ENCODE data around the gene NTS. TPM values are rescaled to one million over a fixed set of nuclear protein-coding genes. Genes with fewer than 3 reads are reported as not detected.

The NTS gene
- total and polyA plus RNA-seq, 2 experiments from 2014 or later, result not detected

- WGBS, 2 experiments (ENCODE audit: low coverage in 1 of 2, low lambda C conversion rate in 2 of 2, missing lambda C conversion rate in 2 of 2), result 45 to 46% methylated on average over 1 of the region's 1 CpG
- in situ Hi-C loops (cut with MboI), result loop anchor here (25.0 kb wide), 1 partner anchor 837 kb away; no protein-coding TSS in a partner anchor
- Histone ChIP-seq H3K27me3 (replicated peaks; ENCODE audit: insufficient read depth) (no peaks in the 10 kb centered on the region), H3K9me2 (ENCODE audit: insufficient read depth) (no peaks in the 10 kb centered on the region), H2AFZ (no peak overlapping the region), H4K20me1 (ENCODE audit: insufficient read depth) (no peaks in the 10 kb centered on the region), H3K9ac (no peak overlapping the region), H3K4me3 (no peak overlapping the region), H3K4me1 (ENCODE audit: insufficient read depth) (no peaks in the 10 kb centered on the region), H3K9me3 (ENCODE audit: low read depth) (no peaks in the 10 kb centered on the region), H3F3A (ENCODE audit: insufficient read depth) (no peaks in the 10 kb centered on the region), H3K27ac (no peak overlapping the region), H3K36me3 (ENCODE audit: low read depth) (no peaks in the 10 kb centered on the region), H3K79me2 (ENCODE audit: insufficient read depth) (no peaks in the 10 kb centered on the region), H3K4me2 (ENCODE audit: unreplicated experiment) (no peak overlapping the region)
- DNase-seq, result peak; percentile 44
- TF ChIP-seq EZH2 (IDR thresholded peaks at IDR 0.05; ENCODE audit: insufficient read depth, poor library complexity, severe bottlenecking), result no peak
- TF ChIP-seq EZH2phosphoT487 (IDR thresholded peaks at IDR 0.05; ENCODE audit: insufficient read depth, low read depth), result no peak
Measured at GRCh38 chr12:85923767-85924331, 49.8 kb downstream of the NTS start.

GRCh38 chr12:85927166-85927565, 53.1 kb downstream of the NTS start:
- no peak overlapping the region for H3K27ac ChIP-seq
- no peaks in the 10 kb centered on the region for H4K20me1 ChIP-seq (ENCODE audit: insufficient read depth)
- DNase-seq, result no peak
- no peaks in the 10 kb centered on the region for H3K27me3 ChIP-seq (replicated peaks; ENCODE audit: insufficient read depth)
- in situ Hi-C loops (cut with MboI), result no loop called here
- H3K4me2 ChIP-seq (ENCODE audit: unreplicated experiment), result no peak overlapping the region
- H3K9ac ChIP-seq, result no peak overlapping the region
- no peaks in the 10 kb centered on the region for H3K9me3 ChIP-seq (ENCODE audit: low read depth)
- no peak overlapping the region for H3K4me3 ChIP-seq
- no peak overlapping the region for H2AFZ ChIP-seq
- H3F3A ChIP-seq (ENCODE audit: insufficient read depth), result no peaks in the 10 kb centered on the region
- H3K79me2 ChIP-seq (ENCODE audit: insufficient read depth), result no peaks in the 10 kb centered on the region
- TF ChIP-seq EZH2 (IDR thresholded peaks at IDR 0.05; ENCODE audit: insufficient read depth, poor library complexity, severe bottlenecking) (no peak), EZH2phosphoT487 (IDR thresholded peaks at IDR 0.05; ENCODE audit: insufficient read depth, low read depth) (no peak)
- H3K36me3 ChIP-seq (ENCODE audit: low read depth), result no peaks in the 10 kb centered on the region
- H3K9me2 ChIP-seq (ENCODE audit: insufficient read depth), result no peaks in the 10 kb centered on the region
- H3K4me1 ChIP-seq (ENCODE audit: insufficient read depth), result no peaks in the 10 kb centered on the region

Other genes starting within 250 kb of the NTS start
- 0.89 and 1.5 TPM in 2 replicates for gene RASSF9, start 37.9 kb upstream of the NTS start, total RNA-seq (2014; rRNA removed; shearing (Covaris generic))
- 0.86 and 1.1 TPM in 2 replicates for gene RASSF9, start 37.9 kb upstream of the NTS start, polyA plus RNA-seq (2016; fragmentation: Nextera tagmentation; extraction: Ambion mirVana)